Ascending aorta (tissue), 2 donors: Measurements from ENCODE around the gene TUBG2. TPM values are rescaled to one million over a fixed set of nuclear protein-coding genes. Genes with fewer than 3 reads are reported as not detected.

Source experiments
- DNase-seq, 2 donors: peaks; one replicate each; pipeline ENCODE4 v3.0.0-alpha.2; 2019; ENCODE audit warnings: low spot score in 2 of 2
- H3K27ac ChIP-seq, 2 donors: fragments of 200-600 bp; sonication (generic); one replicate each; pipeline ENCODE4 v1.5.1; 2016 to 2017; ENCODE audit warnings: mild to moderate bottlenecking in 1 of 2
- H3K27me3 ChIP-seq: fragments of 200-600 bp; sonication (generic); one replicate; pipeline ENCODE4 v1.5.1; 2017
- H3K36me3 ChIP-seq, 2 donors: fragments of 200-600 bp; sonication (generic); one replicate each; pipeline ENCODE4 v1.5.1; 2016
- H3K4me1 ChIP-seq, 2 donors: fragments of 200-600 bp; sonication (generic); one replicate each; pipeline ENCODE4 v1.5.1; 2016 to 2017; ENCODE audit warnings: mild to moderate bottlenecking in 1 of 2
- H3K4me3 ChIP-seq, 2 donors: fragments of 200-600 bp; sonication (generic); one replicate each; pipeline ENCODE4 v1.5.1; 2016 to 2017; ENCODE audit warnings: mild to moderate bottlenecking in 1 of 2
- H3K9me3 ChIP-seq, 2 donors: fragments of 200-600 bp; sonication (generic); one replicate each; pipeline ENCODE4 v1.5.1; 2016
- intact Hi-C: fragments of 100-400 bp; cut with DNase I; formaldehyde crosslinking; loops from one replicate; pipeline ENCODE4 v1.15.1; 2023
- total RNA-seq: library from RNA; depleted of rRNA; stranded (reverse); fragments of >200 nt; gene quantifications from one replicate; pipeline ENCODE4 v1.1.0, GENCODE V29; 2016
- TF ChIP-seq, protein P1 (sequence below), 3 experiments: fragments of 200-600 bp in 2 of 3; fragments of 450-650 bp in 1 of 3; sonication (generic) in 2 of 3; IDR thresholded peaks; one replicate each; pipeline ENCODE4 v1.5.1; 2016 to 2019; ENCODE audit warnings: antibody characterized with exemption in 3 of 3, mild to moderate bottlenecking in 1 of 3, moderate library complexity in 1 of 3

Gene TUBG2
- total RNA-seq, 1 donor from 2014 or later: 73.1 TPM

DNA sequence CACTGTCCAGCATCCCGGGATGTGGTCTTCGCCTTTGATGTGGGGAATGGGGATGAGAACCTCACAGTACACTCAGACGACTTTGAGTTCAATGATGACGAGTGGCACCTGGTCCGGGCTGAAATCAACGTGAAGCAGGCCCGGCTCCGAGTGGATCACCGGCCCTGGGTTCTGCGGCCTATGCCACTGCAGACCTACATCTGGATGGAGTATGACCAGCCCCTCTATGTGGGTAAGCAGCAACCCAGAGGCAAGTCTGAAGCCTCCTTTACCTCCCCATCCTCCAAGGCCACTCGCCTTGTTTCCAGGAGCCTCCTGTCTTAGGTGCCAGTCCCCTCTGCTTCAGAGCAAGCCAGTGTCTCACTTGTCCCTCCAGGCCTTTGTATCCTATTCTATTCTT lies 33.4 kb downstream of the TUBG2 start:
- intact Hi-C loops: no loop called here
- DNase-seq: no peak
- H3K4me1 ChIP-seq: no peaks in the 10 kb centered on the region
- H3K36me3 ChIP-seq: peaks cover 27 to 44% of the 10 kb centered on the region in 2 donors
- H3K4me3 ChIP-seq: no peak overlapping the region
- no peaks in the 10 kb centered on the region for H3K9me3 ChIP-seq
- TF ChIP-seq, protein P1, sequence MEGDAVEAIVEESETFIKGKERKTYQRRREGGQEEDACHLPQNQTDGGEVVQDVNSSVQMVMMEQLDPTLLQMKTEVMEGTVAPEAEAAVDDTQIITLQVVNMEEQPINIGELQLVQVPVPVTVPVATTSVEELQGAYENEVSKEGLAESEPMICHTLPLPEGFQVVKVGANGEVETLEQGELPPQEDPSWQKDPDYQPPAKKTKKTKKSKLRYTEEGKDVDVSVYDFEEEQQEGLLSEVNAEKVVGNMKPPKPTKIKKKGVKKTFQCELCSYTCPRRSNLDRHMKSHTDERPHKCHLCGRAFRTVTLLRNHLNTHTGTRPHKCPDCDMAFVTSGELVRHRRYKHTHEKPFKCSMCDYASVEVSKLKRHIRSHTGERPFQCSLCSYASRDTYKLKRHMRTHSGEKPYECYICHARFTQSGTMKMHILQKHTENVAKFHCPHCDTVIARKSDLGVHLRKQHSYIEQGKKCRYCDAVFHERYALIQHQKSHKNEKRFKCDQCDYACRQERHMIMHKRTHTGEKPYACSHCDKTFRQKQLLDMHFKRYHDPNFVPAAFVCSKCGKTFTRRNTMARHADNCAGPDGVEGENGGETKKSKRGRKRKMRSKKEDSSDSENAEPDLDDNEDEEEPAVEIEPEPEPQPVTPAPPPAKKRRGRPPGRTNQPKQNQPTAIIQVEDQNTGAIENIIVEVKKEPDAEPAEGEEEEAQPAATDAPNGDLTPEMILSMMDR (IDR thresholded peaks at IDR 0.05): no peak
- no peak overlapping the region for H3K27ac ChIP-seq
- H3K27me3 ChIP-seq: no peaks in the 10 kb centered on the region

DNA sequence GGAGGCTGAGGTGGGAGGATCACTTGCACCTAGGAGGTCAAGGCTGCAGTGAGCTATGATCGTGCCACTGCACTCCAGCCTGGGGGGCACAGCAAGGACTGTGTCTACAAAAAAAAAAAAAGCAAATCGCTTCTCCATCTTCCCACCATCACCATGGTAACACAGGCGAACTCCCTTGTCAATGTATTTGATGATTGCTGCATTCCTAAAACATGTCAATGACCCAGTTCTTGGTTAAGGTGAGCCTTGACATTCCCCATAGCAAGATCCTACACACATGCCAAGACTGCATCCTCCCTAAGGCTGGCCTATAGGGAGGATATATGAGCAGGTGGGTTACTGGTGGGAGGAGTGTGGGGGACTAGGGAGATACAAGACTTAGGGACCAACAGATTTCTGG lies 35.4 kb downstream of the TUBG2 start:
- no peak overlapping the region for H3K4me3 ChIP-seq
- no peak overlapping the region for H3K27ac ChIP-seq
- peaks cover 28 to 50% of the 10 kb centered on the region in 2 donors for H3K36me3 ChIP-seq

DNA sequence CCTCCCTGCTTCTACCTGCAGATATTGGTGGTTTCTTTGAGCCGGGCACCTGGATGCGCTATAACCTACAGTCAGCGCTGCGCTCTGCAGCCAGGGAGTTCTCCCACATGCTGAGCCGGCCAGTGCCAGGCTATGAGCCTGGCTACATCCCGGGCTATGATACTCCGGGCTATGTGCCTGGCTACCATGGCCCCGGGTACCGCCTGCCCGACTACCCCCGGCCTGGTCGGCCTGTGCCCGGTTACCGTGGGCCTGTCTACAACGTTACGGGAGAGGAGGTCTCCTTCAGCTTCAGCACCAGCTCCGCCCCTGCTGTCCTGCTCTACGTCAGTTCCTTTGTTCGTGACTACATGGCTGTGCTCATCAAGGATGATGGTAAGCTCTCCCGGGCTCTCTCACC lies 36.4 kb downstream of the TUBG2 start:
- no peak for DNase-seq
- H3K9me3 ChIP-seq: no peaks in the 10 kb centered on the region
- no peaks in the 10 kb centered on the region for H3K4me1 ChIP-seq
- intact Hi-C loops: no loop called here
- TF ChIP-seq, protein P1 (IDR thresholded peaks at IDR 0.05): no peak
- H3K4me3 ChIP-seq: no peak overlapping the region
- H3K27ac ChIP-seq: no peak overlapping the region
- peaks cover 29 to 50% of the 10 kb centered on the region in 2 donors for H3K36me3 ChIP-seq
- H3K27me3 ChIP-seq: no peaks in the 10 kb centered on the region

More for the DNA sequence above, 35.4 kb downstream of the TUBG2 start:
- no peaks in the 10 kb centered on the region for H3K9me3 ChIP-seq
- TF ChIP-seq, protein P1 (IDR thresholded peaks at IDR 0.05): no peak
- intact Hi-C loops: no loop called here
- no peaks in the 10 kb centered on the region for H3K27me3 ChIP-seq
- H3K4me1 ChIP-seq: no peaks in the 10 kb centered on the region
- DNase-seq: no peak

DNA sequence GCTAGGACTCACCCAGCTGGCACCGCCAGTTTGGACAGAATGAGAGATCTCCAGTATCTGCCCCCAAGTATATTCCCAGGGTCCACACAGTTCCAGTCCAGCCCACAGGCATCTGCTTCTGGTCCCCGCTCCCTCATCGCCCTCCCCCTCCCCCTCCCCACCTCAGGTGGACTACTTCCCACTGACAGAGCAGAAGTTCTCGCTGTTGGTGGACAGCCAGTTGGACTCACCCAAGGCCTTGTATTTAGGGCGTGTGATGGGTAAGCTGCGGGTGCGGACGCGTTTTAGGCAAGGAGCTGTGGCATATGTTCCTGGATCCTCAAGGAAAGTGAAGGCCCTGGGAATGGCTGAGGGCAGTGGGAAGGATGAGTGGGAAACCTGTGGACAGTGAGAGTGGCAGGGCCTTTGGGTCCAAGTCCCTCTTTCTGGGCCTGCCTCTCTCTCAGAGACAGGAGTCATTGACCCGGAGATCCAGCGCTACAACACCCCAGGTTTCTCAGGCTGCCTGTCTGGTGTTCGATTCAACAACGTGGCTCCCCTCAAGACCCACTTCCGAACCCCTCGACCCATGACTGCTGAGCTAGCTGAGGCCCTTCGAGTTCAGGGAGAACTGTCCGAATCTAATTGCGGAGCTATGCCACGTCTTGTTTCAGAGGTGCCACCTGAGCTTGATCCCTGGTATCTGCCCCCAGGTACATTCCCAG lies 38.2 kb downstream of the TUBG2 start:
- DNase-seq: no peak
- intact Hi-C loops: no loop called here
- H3K27me3 ChIP-seq: no peaks in the 10 kb centered on the region
- no peak overlapping the region for H3K4me3 ChIP-seq
- H3K27ac ChIP-seq: no peak overlapping the region
- H3K4me1 ChIP-seq: no peaks in the 10 kb centered on the region
- TF ChIP-seq, protein P1 (IDR thresholded peaks at IDR 0.05): no peak
- peaks cover 39 to 57% of the 10 kb centered on the region in 2 donors for H3K36me3 ChIP-seq
- no peaks in the 10 kb centered on the region for H3K9me3 ChIP-seq

DNA sequence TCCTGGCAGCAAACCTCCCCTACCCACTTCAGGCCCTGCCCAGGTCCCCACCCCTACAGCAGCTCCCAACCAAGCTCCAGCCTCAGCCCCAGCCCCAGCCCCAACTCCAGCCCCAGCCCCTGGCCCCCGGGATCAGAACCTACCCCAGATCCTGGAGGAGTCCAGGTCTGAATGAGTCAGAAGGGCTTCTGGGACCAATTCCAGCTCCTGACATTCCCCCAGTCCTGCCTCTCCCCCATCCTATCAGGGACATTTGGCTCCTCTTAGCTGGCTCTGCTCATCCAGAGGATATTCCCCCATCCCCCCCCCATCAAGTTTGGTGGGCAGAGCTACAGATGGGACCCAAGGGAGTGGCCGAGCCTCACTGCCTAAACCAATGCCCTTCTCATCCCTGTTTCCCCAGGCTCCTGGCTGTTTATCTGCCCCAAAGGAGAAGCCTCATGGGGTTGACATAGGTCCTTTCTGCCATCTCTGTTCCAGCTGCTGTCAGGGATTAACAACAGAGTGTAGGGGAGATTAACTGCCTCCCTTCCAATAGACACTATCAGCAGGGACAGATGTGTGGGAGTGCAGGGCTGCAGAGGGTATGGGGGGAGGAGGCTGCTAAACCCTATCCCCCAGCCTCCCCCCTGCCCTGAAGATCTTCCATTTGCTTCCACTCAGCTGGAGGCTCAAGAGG lies 39.8 kb downstream of the TUBG2 start:
- Histone ChIP-seq H3K27ac (peak overlapping the region in 1 of 2 donors; percentile 16), H3K36me3 (peaks cover 48 to 66% of the 10 kb centered on the region in 2 donors), H3K4me3 (no peak overlapping the region), H3K9me3 (no peaks in the 10 kb centered on the region), H3K4me1 (no peaks in the 10 kb centered on the region), H3K27me3 (no peaks in the 10 kb centered on the region)
- TF ChIP-seq, protein P1 (IDR thresholded peaks at IDR 0.05): no peak
- no peak for DNase-seq
- intact Hi-C loops: no loop called here
